T47D (cell line): ENCODE measurements around the gene SS18.

Experiments
- DNase-seq, 2 experiments: peaks; one replicate each; pipeline versions ENCODE4 v3.0.0 to v3.0.0-alpha.2; 2011 to 2012; ENCODE audit warnings: low read depth in 1 of 2, low spot score in 1 of 2
- JUND ChIP-seq: IDR thresholded peaks from 2 replicates; pipeline ENCODE4 v1.6.1; 2012; ENCODE audit warnings: low read depth
- in situ Hi-C: cut with HindIII; loops from 2 replicates; pipeline ENCODE4 v1.10.0; 2016; ENCODE audit warnings: low sequenced_read_pairs, low pct_unique_long_range_greater_than_20kb

SS18 gene

GRCh38 chr18:25979369-25980040 is 110.9 kb downstream of the SS18 start:
- no peak for TF ChIP-seq JUND
- in situ Hi-C loops = no loop called here
- no peak for DNase-seq

GRCh38 chr18:25976554-25976953 is 113.9 kb downstream of the SS18 start:
- in situ Hi-C loops = no loop called here
- no peak for TF ChIP-seq JUND
- no peak for DNase-seq

- in situ Hi-C loops = no loop called here
- DNase-seq = no peak
- TF ChIP-seq JUND = no peak
These were observed 115.8 kb downstream of the SS18 start for GRCh38 chr18:25974630-25975077.
